SKM-1 (cell line): Measurements from ENCODE around the gene RIC8A.

Experiments
- DNase-seq: peaks from one replicate; lab custom pipeline; 2025; ENCODE audit not compliant: unreplicated experiment; lab: John Stamatoyannopoulos, UW

Gene RIC8A

DNA sequence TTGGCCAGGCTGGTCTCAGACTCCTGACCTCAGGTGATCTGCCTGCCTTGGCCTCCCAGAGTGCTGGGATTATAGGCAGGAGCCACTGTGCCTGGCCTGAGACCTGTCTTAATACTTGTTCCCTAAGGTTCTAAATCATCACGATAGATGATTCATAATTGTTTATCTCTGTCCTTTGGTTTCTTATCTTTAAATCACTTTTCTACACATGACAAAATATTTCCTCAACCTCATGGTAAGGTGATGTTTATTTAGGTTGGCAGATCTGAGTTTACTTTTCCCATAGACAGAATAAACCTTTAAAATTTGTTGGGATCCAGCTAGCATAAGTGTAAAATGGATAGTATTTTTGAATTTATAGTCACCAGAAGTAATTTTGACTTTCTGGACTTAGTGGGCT, 32.8 kb downstream of the RIC8A start:
- DNase-seq = no peak

DNA sequence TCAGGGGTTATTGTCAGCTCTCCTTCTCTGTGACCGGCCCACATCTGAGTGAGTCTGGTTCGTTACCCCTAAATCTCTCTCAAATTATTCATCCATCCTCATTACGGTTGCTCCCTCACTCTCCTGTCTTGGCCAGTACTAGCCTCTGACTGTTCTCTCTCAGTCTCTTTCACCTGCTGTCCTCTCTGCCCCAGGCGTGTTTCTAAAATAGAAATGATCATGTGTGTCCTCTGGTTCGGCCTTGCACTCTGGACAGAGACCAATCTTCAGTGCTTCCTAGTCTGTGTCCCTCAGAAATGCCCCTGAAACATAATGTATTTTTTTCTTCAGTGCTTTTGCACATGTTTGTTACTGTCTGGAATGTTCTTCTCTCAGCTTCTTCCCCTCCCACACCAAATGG, 34.1 kb downstream of the RIC8A start:
- no peak for DNase-seq

GRCh38 chr11:244376-244775, 36.9 kb downstream of the RIC8A start:
- no peak for DNase-seq

DNA sequence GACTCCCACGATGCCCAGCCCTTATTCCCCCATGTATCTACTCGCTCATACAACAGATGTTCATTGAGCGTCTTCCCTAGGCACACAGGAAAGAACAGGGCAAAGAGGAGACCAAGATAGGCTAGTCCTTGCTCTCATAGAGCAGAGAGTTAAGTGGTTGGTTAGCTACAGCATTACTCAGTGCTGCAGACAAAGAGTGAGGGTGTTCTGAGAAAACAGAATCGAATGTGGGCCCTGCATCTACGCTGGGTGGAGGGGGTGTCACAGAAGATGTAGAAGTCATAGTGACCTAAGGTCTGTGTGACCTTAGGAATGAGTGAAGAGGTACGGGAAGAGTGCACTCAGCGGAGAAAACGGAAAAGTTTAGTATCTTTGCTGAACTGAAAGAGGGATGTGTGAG, 41.6 kb downstream of the RIC8A start:
- no peak for DNase-seq

GRCh38 chr11:250274-250673, 42.8 kb downstream of the RIC8A start:
- no peak for DNase-seq

- peak; percentile 22 for DNase-seq
Measured at GRCh38 chr11:250740-251299, 43.3 kb downstream of the RIC8A start.

GRCh38 chr11:251550-251949, 44.0 kb downstream of the RIC8A start:
- no peak for DNase-seq

- no peak for DNase-seq
Measured at GRCh38 chr11:252666-253065, 45.2 kb downstream of the RIC8A start.

DNA sequence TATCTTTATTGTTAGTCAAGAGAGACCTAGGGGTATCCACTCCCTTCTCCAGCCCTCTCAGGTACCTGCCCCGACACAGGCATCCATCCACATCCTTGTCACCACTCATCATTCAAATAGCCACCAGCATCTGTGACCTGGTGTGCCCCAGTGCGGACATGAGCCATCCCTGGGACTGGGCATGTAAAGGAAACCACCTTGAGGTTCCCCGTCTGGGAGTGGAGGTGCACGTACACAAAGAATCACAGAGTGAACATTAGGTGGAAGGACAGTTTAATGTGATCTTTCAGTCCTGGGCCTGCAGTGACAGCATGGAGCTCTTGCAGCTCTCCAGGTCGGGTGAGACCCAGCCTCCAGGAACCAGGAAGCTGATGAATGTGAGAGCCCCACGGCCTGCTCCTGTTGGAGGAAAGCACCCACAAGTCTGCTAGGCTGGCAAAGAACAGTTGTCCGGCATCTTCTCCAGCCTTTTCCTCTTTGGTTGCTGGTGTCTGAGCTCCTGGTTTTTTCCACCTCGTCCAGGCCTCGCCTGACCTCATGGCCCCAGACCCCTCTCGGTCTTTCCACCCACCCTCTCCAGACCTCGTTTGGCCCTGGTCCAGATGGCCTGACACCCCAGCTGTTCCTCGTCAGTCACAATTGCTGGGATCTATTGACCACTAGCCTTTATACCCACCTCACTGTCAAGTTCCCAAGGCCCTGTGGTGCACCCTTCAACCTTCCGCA, 45.8 kb downstream of the RIC8A start:
- no peak for DNase-seq

DNA sequence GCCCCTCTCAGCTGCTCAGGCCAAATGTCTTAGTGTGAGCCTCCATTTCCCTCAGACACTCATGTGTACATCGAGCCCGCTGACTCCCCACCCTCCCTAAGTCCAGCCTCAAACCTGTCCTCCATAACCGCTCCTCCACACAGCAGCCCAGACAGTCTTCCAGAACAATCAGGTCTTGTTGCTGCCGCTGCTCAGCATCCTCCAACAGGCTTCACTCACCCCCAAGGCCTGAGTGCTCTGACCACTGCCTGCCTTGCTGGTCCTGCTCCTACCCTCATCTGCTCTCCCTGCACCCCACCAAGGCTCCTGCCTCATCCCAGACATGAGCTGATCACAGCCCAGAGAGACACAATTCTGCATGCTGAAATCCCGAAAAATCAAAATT, 46.4 kb downstream of the RIC8A start:
- DNase-seq = no peak

DNA sequence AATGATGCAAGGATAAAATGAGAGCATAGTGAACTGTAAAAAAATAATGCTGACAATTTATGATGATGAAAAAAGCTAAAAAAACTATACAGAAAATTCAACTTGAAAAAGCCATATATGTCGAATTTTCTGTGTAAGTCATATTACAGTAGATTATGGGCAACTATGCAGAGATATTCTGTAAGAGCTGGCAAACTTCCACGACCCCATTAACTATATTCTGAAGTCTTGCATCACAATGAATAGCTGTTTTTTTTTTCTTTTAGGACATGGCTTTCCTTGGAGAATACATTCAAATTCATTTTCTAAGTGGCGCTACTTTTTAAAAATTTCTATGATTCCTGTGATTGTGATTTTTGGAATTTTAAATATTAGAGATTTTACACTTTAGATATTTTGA, 47.7 kb downstream of the RIC8A start:
- DNase-seq = no peak

DNA sequence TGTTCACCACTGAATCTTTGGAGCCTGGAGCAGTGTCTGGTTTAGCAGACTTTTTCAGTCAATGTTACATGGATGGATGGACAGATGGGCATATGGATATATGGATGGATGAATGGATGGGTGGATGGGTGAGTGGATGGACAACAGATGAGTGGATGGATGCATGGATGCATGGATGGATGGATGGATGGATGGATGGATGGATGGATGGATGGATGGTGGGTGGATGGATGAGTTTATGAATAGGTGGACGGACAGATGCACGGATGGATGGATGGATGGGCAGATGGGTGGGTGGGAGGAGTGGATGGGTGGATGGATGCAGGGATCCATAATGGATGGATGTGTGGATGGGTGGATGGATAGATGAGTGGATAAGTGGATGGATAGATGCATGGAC, 48.3 kb downstream of the RIC8A start:
- DNase-seq = no peak

- no peak for DNase-seq
Measured at GRCh38 chr11:256952-257737, 49.6 kb downstream of the RIC8A start.

DNA sequence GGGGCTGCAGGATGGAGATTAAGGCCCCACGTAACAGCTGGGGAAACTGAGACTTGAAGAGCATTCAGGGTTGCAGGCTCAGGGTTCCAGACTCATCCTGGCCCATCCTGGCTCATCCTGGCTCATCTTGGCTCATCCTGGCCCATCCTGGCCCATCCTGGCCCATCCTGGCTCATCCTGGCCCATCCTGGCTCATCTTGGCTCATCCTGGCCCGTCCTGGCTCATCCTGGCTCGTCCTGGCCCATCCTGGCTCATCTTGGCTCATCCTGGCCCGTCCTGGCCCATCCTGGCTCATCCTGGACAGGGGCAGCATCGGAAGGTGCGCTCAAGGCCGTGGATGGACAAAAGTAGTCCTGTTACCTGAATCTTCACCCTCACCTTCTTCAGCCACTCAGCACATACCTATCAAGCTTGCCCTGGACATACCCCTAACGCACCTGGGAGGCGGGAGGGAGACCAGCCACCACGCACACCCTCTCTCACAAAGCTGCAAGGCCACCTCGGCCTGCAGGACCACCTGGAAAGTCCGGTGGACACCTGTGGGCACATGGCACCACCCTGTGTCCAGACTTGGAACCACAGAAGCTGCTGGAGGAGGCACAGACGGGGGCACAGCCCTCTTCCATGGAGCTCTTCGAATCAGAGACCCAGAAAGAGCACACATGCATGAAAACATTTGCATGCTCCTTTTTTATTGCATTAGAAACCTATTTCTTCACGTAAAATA, 50.4 kb downstream of the RIC8A start:
- DNase-seq = no peak

GRCh38 chr11:259413-259812, 51.9 kb downstream of the RIC8A start:
- no peak for DNase-seq

DNA sequence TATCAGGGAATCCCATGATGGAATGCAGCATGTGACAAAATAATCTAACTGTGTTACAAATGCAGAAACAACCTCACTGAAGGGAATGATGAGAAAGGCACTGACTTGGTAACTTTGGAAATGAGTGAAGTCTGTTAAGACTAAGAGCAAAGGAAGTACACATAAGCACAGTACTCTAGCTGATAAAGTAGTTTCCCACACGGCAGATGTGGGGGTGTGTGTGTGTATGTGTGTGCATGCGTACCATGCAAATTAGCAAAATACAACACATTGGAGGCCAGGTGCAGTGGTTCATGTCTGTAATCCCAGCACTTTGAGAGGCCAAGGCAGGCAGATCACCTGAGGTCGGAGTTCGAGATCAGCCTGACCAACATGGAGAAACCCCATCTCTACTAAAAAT, 54.1 kb downstream of the RIC8A start:
- DNase-seq = no peak
